SK-N-MC (cell line): Measurements from ENCODE around the gene BMPR1A.

ENCODE experiments used
- EZH2 ChIP-seq: fragments of 200-600 bp; sonication (generic); IDR thresholded peaks from one replicate; pipeline ENCODE4 v1.6.1; 2017; ENCODE audit warnings: antibody characterized with exemption
- POLR2AphosphoS5 ChIP-seq: IDR thresholded peaks from 2 replicates; pipeline ENCODE4 v1.6.1; 2012; ENCODE audit warnings: mild to moderate bottlenecking, low read depth, low read length, borderline replicate concordance

- TF ChIP-seq EZH2 (no peak), POLR2AphosphoS5 (no peak)
These were observed 17.1 kb downstream of the BMPR1A start for GRCh38 chr10:86773498-86773897.
